HEK293 (cell line): ENCODE data around the gene SH3BP4.

Source experiments
- CTCF ChIA-PET: fragments of 350-600 bp; formaldehyde crosslinking; extraction: SDS; loops from one replicate; lab custom pipeline; 2021; ENCODE audit warnings: antibody characterized with exemption; lab: Yijun Ruan, JAX
- POLR2A ChIA-PET: fragments of 300-600 bp; formaldehyde crosslinking; extraction: SDS; loops from one replicate; lab custom pipeline; 2020; ENCODE audit warnings: antibody characterized with exemption, inconsistent platforms; lab: Yijun Ruan, JAX
- H3K27ac ChIP-seq: fragments of 200-500 bp; sonication (Bioruptor generic); 2 replicates; pipeline ENCODE4 v1.5.1; 2014; ENCODE audit warnings: low read depth, low read length, control low read depth, inconsistent platforms; ENCODE audit errors: extremely low read depth
- H3K36me3 ChIP-seq, 2 experiments: fragments of 200-500 bp in 1 of 2; sonication (Bioruptor generic) in 1 of 2; 1 replicate in 1 of 2; 2 replicates in 1 of 2; pipeline ENCODE4 v1.5.1; 2014 to 2017; ENCODE audit warnings: inconsistent platforms in 2 of 2, low read length in 2 of 2; ENCODE audit not compliant: control insufficient read depth in 2 of 2, insufficient read depth in 1 of 2
- H3K4me1 ChIP-seq: fragments of 200-500 bp; sonication (Bioruptor generic); 2 replicates; pipeline ENCODE4 v1.5.1; 2014; ENCODE audit warnings: mild to moderate bottlenecking, low read length, inconsistent platforms; ENCODE audit not compliant: control insufficient read depth, insufficient read depth
- H3K4me3 ChIP-seq: 2 replicates; pipeline ENCODE4 v1.5.1; 2011; ENCODE audit warnings: low read depth, mild to moderate bottlenecking, control low read depth, low read length, moderate library complexity
- H3K9me3 ChIP-seq: fragments of 200-500 bp; sonication (Bioruptor generic); 2 replicates; pipeline ENCODE4 v1.5.1; 2014; ENCODE audit warnings: low read depth, low read length, inconsistent platforms; ENCODE audit not compliant: control insufficient read depth, insufficient read depth
- EGR2 ChIP-seq: fragments of 450-650 bp; formaldehyde crosslinking; IDR thresholded peaks from 2 replicates; pipeline ENCODE4 v1.5.1; 2016; ENCODE audit warnings: low read depth, missing biosample characterization, missing genetic modification characterization
- ZBTB49 ChIP-seq: fragments of 450-650 bp; formaldehyde crosslinking; IDR thresholded peaks from 2 replicates; pipeline ENCODE4 v1.5.1; 2016; ENCODE audit warnings: missing biosample characterization, missing genetic modification characterization, low read depth
- ZBTB8A ChIP-seq: fragments of 450-650 bp; formaldehyde crosslinking; IDR thresholded peaks from 2 replicates; pipeline ENCODE4 v1.5.1; 2016; ENCODE audit warnings: missing biosample characterization, missing genetic modification characterization
- ZNF16 ChIP-seq: fragments of 450-650 bp; formaldehyde crosslinking; IDR thresholded peaks from 2 replicates; pipeline ENCODE4 v1.5.1; 2016; ENCODE audit warnings: low read depth, missing biosample characterization, missing genetic modification characterization
- ZNF266 ChIP-seq: fragments of 450-650 bp; formaldehyde crosslinking; IDR thresholded peaks from 2 replicates; pipeline ENCODE4 v1.5.1; 2016; ENCODE audit warnings: missing biosample characterization, missing genetic modification characterization, low read depth
- ZNF335 ChIP-seq: fragments of 450-650 bp; formaldehyde crosslinking; conservative IDR thresholded peaks from 2 replicates; pipeline ENCODE4 v1.5.1; 2016; ENCODE audit warnings: missing biosample characterization, missing genetic modification characterization
- ZNF473 ChIP-seq: fragments of 450-650 bp; formaldehyde crosslinking; IDR thresholded peaks from 2 replicates; pipeline ENCODE4 v1.5.1; 2017; ENCODE audit warnings: missing biosample characterization, missing genetic modification characterization
- ZNF48 ChIP-seq: fragments of 450-650 bp; formaldehyde crosslinking; IDR thresholded peaks from 2 replicates; pipeline ENCODE4 v1.5.1; 2016; ENCODE audit warnings: missing biosample characterization, missing genetic modification characterization
- ZNF488 ChIP-seq: fragments of 450-650 bp; formaldehyde crosslinking; IDR thresholded peaks from 2 replicates; pipeline ENCODE4 v1.5.1; 2016; ENCODE audit warnings: missing biosample characterization, missing genetic modification characterization
- ZNF530 ChIP-seq: fragments of 450-650 bp; formaldehyde crosslinking; IDR thresholded peaks from 2 replicates; pipeline ENCODE4 v1.5.1; 2016; ENCODE audit warnings: low read depth, missing biosample characterization, missing genetic modification characterization
- ZNF571 ChIP-seq: fragments of 450-650 bp; formaldehyde crosslinking; IDR thresholded peaks from 2 replicates; pipeline ENCODE4 v1.5.0; 2017; ENCODE audit warnings: missing biosample characterization, missing genetic modification characterization
- ZNF585B ChIP-seq: fragments of 450-650 bp; formaldehyde crosslinking; IDR thresholded peaks from 2 replicates; pipeline ENCODE4 v1.5.1; 2016; ENCODE audit warnings: missing biosample characterization, missing genetic modification characterization
- ZNF791 ChIP-seq: fragments of 450-650 bp; formaldehyde crosslinking; IDR thresholded peaks from 2 replicates; pipeline ENCODE4 v1.5.1; 2016; ENCODE audit warnings: missing biosample characterization, missing genetic modification characterization
- ZSCAN30 ChIP-seq: fragments of 450-650 bp; IDR thresholded peaks from 2 replicates; pipeline ENCODE4 v1.5.1; 2018; ENCODE audit warnings: missing biosample characterization, mild to moderate bottlenecking, missing genetic modification characterization, moderate library complexity
- TF ChIP-seq, protein P1 (sequence below): fragments of 450-650 bp; formaldehyde crosslinking; IDR thresholded peaks from 2 replicates; pipeline ENCODE4 v1.5.1; 2016; ENCODE audit warnings: missing biosample characterization, missing genetic modification characterization

SH3BP4 gene

DNA sequence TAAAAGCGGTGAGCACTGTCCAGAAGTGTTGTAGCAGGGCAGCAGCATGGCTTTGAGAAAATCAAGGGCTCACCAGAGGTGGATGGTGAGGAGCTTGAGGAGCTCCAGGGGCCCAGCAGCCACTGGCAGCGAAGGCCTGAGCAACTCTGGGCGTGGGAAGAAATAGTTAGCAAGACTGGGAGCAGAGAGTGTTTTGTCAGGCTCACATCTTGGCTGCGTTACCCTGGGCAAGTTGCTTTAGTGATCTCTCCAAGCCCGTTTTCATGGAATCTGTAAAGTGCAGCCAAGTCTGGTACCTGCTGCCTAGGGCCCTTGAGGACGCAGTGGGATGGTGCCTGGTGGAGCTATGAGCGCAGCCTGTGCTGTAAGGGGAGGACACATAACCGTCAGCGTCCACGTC lies 78.3 kb downstream of the SH3BP4 start:
- Histone ChIP-seq H3K4me3 (no peak overlapping the region), H3K9me3 (no peaks in the 10 kb centered on the region), H3K36me3 (peaks cover 0 to 7% of the 10 kb centered on the region in 2 experiments; a peak in 1 of 3 replicates), H3K4me1 (peaks cover 7% of the 10 kb centered on the region; the same call in 1 of the 2 replicates), H3K27ac (no peak overlapping the region)
- TF ChIP-seq ZNF791 (tag by site-specific recombination) (no peak), ZNF585B (tag by site-specific recombination) (no peak), ZNF48 (tag by site-specific recombination) (no peak), ZBTB49 (no peak), ZNF571 (tag by site-specific recombination) (no peak), ZNF16 (no peak), ZBTB8A (tag by site-specific recombination) (no peak)
- TF ChIP-seq, protein P1, sequence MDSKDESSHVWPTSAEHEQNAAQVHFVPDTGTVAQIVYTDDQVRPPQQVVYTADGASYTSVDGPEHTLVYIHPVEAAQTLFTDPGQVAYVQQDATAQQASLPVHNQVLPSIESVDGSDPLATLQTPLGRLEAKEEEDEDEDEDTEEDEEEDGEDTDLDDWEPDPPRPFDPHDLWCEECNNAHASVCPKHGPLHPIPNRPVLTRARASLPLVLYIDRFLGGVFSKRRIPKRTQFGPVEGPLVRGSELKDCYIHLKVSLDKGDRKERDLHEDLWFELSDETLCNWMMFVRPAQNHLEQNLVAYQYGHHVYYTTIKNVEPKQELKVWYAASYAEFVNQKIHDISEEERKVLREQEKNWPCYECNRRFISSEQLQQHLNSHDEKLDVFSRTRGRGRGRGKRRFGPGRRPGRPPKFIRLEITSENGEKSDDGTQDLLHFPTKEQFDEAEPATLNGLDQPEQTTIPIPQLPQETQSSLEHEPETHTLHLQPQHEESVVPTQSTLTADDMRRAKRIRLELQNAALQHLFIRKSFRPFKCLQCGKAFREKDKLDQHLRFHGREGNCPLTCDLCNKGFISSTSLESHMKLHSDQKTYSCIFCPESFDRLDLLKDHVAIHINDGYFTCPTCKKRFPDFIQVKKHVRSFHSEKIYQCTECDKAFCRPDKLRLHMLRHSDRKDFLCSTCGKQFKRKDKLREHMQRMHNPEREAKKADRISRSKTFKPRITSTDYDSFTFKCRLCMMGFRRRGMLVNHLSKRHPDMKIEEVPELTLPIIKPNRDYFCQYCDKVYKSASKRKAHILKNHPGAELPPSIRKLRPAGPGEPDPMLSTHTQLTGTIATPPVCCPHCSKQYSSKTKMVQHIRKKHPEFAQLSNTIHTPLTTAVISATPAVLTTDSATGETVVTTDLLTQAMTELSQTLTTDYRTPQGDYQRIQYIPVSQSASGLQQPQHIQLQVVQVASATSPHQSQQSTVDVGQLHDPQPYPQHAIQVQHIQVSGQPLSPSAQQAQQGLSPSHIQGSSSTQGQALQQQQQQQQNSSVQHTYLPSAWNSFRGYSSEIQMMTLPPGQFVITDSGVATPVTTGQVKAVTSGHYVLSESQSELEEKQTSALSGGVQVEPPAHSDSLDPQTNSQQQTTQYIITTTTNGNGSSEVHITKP (tag by site-specific recombination), result no peak
- ChIA-PET CTCF (interaction anchor here (0.7 kb wide), 2 partner anchors 9 to 16 kb away, joined by 3 read pairs; no protein-coding TSS in a partner anchor), POLR2A (no interaction called here)

- H3K4me3 ChIP-seq, result no peak overlapping the region
- CTCF ChIA-PET, result no interaction called here
- TF ChIP-seq ZNF473 (tag by site-specific recombination), result no peak
- TF ChIP-seq ZNF488 (tag by site-specific recombination), result no peak
- no peak for TF ChIP-seq ZSCAN30 (tag by site-specific recombination)
- TF ChIP-seq EGR2, result no peak
- no peak for TF ChIP-seq ZNF335 (tag by site-specific recombination)
- TF ChIP-seq ZNF266 (tag by site-specific recombination), result no peak
- no peak for TF ChIP-seq ZNF530 (tag by site-specific recombination)
- no peaks in the 10 kb centered on the region for H3K9me3 ChIP-seq
- peaks cover 7% of the 10 kb centered on the region; the same call in 1 of the 2 replicates for H3K4me1 ChIP-seq
- no peak overlapping the region for H3K27ac ChIP-seq
- POLR2A ChIA-PET, result no interaction called here
- H3K36me3 ChIP-seq, result peaks cover 0 to 11% of the 10 kb centered on the region in 2 experiments; a peak in 2 of 3 replicates
Measured at GRCh38 chr2:235030936-235031335, 79.1 kb downstream of the SH3BP4 start.
